ENCODE results near the gene EFCAB5. TPM values are rescaled to one million over a fixed set of nuclear protein-coding genes. Genes with fewer than 3 reads are reported as not detected.
"Not testable (repeated sequence)": the region's sequence is repeated elsewhere in the genome, so short reads cannot be mapped to it uniquely, and the experiment has no call there.

Gene EFCAB5
- total and polyA plus RNA-seq, 2 of the 8 experiments (the other 6 are each of a cell fraction or from before 2014, with no cell fraction given): 0.05 to 0.34 TPM

- H3K27me3 ChIP-seq (replicated peaks in 1 of 4; ENCODE audit: control insufficient read depth in 3 of 4, extremely low read depth in 1 of 4, insufficient read depth in 3 of 4, low read length in 3 of 4); H3K9me3 ChIP-seq (ENCODE audit: insufficient read depth in 2 of 2, low read depth in 1 of 2, low read length in 1 of 2); H2AK5ac ChIP-seq (ENCODE audit: low read depth, low read length); H3K9ac ChIP-seq (replicated peaks in 1 of 4; ENCODE audit: extremely low read depth in 1 of 4, low read depth in 3 of 4, low read length in 3 of 4); H3K4me3 ChIP-seq (ENCODE audit: extremely low read depth in 1 of 4, insufficient read depth in 2 of 4, low read depth in 3 of 4, low read length in 4 of 4); H2BK12ac ChIP-seq (ENCODE audit: low read depth, low read length); H4K5ac ChIP-seq (ENCODE audit: insufficient read length, low read depth, low read length); H3K4ac ChIP-seq (replicated peaks; ENCODE audit: insufficient read length, low read depth, low read length); H4K20me1 ChIP-seq (replicated peaks in 1 of 2; ENCODE audit: control insufficient read depth in 1 of 2, insufficient read depth in 2 of 2, low read length in 2 of 2); H2BK5ac ChIP-seq (ENCODE audit: low read depth, low read length); H2BK20ac ChIP-seq (ENCODE audit: low read length); H3K4me1 ChIP-seq (replicated peaks in 1 of 4; ENCODE audit: control insufficient read depth in 3 of 4, insufficient read depth in 4 of 4, low read length in 3 of 4); H3K27ac ChIP-seq (ENCODE audit: low read depth, low read length); H2AFZ ChIP-seq (ENCODE audit: low read length); H3K79me2 ChIP-seq (ENCODE audit: control insufficient read depth in 1 of 2, insufficient read depth in 2 of 2, low read length in 2 of 2); H4K8ac ChIP-seq (ENCODE audit: extremely low read depth, insufficient read depth, low read length); H3K23ac ChIP-seq (ENCODE audit: insufficient read length); H2BK120ac ChIP-seq (replicated peaks; ENCODE audit: low read depth, low read length); H3K79me1 ChIP-seq (ENCODE audit: low read depth, low read length); H3K56ac ChIP-seq (replicated peaks; ENCODE audit: insufficient read length, low read depth, low read length); FAIRE-seq; H3K23me2 ChIP-seq (ENCODE audit: low read depth, low read length); H3K36me3 ChIP-seq (ENCODE audit: control insufficient read depth in 2 of 4, insufficient read depth in 4 of 4, low read length in 3 of 4); CTCF ChIA-PET (ENCODE audit: partially characterized antibody); H3K4me2 ChIP-seq (ENCODE audit: insufficient read depth in 1 of 2, low read depth in 2 of 2, low read length in 2 of 2); H2BK15ac ChIP-seq (ENCODE audit: low read length); DNase-seq (ENCODE audit: low read depth in 1 of 2, low spot score in 2 of 2); H3K14ac ChIP-seq (ENCODE audit: insufficient read length); H3K18ac ChIP-seq (ENCODE audit: extremely low read depth, low read length); H4K91ac ChIP-seq (replicated peaks; ENCODE audit: insufficient read length, low read length); POLR2A ChIA-PET (ENCODE audit: partially characterized antibody): not testable (repeated sequence)
- WGBS, 2 experiments (ENCODE audit: extremely low coverage in 1 of 2, insufficient coverage in 1 of 2, insufficient read length in 1 of 2, insufficient replicate concordance in 2 of 2, low coverage in 1 of 2, low lambda C conversion rate in 2 of 2, missing lambda C conversion rate in 1 of 2): no CpG with 5 or more reads among the region's 2 CpGs
These were observed 83.9 kb downstream of the EFCAB5 start for GRCh38 chr17:30025325-30025724.
